B cell (primary cell): ENCODE measurements around the gene EPB41L2. TPM values are rescaled to one million over a fixed set of nuclear protein-coding genes. Genes with fewer than 3 reads are reported as not detected.

ENCODE experiments used
- ATAC-seq: fragments of 200-7000 bp; cut with Tn5 transposase; one replicate; pipeline ENCODE4 v1.10.0; 2021; ENCODE audit warnings: low read depth, mild to moderate bottlenecking, moderate number of reproducible peaks, moderate library complexity
- CTCF ChIA-PET: fragments of 350-600 bp; sonication (Branson Sonifier 250); formaldehyde crosslinking; loops from one replicate; lab custom pipeline; 2021; ENCODE audit warnings: antibody characterized with exemption, inconsistent platforms; lab: Charles Lee
- POLR2A ChIA-PET: fragments of 350-600 bp; sonication (Branson Sonifier 250); formaldehyde crosslinking; loops from one replicate; lab custom pipeline; 2021; ENCODE audit warnings: antibody characterized with exemption; lab: Charles Lee
- DNase-seq: peaks from one replicate; pipeline ENCODE4 v3.0.0; 2013
- H2AFZ ChIP-seq: 2 replicates; pipeline ENCODE4 v1.6.1; 2012; ENCODE audit warnings: mild to moderate bottlenecking, low read depth, low read length; ENCODE audit not compliant: insufficient read depth, poor library complexity, severe bottlenecking
- H3K27ac ChIP-seq, 2 donors: 1 replicate in 1 of 2; 2 replicates in 1 of 2; pipeline ENCODE4 v1.5.1; 2012 to 2013; ENCODE audit warnings: low read length in 2 of 2, mild to moderate bottlenecking in 2 of 2, moderate library complexity in 1 of 2
- H3K27me3 ChIP-seq, 4 experiments: fragments of 200-600 bp in 1 of 4; sonication (generic) in 1 of 4; replicated peaks in 1 of 4; 1 replicate in 2 of 4; 2 replicates in 2 of 4; pipeline versions ENCODE4 v1.6.1 to v1.7.0; 2013 to 2016; ENCODE audit warnings: low read length in 3 of 4, mild to moderate bottlenecking in 2 of 4, mixed read lengths in 1 of 4, moderate library complexity in 1 of 4; ENCODE audit not compliant: insufficient read depth in 4 of 4, control insufficient read depth in 3 of 4; ENCODE audit errors: control extremely low read depth in 1 of 4
- H3K36me3 ChIP-seq, 2 experiments: replicated peaks in 1 of 2; 1 replicate in 1 of 2; 2 replicates in 1 of 2; pipeline versions ENCODE4 v1.6.1 to v1.7.1; 2013; ENCODE audit warnings: low read length in 1 of 2; ENCODE audit not compliant: insufficient read depth in 2 of 2, control insufficient read depth in 1 of 2; ENCODE audit errors: control extremely low read depth in 1 of 2, extremely low read depth in 1 of 2
- H3K4me1 ChIP-seq, 2 donors: fragments of 200-600 bp in 1 of 2; sonication (generic) in 1 of 2; 1 replicate in 1 of 2; 2 replicates in 1 of 2; pipeline versions ENCODE4 v1.5.1 to v1.6.1; 2013 to 2017; ENCODE audit warnings: low read length in 2 of 2; ENCODE audit not compliant: control insufficient read depth in 2 of 2, insufficient read depth in 2 of 2
- H3K4me2 ChIP-seq: replicated peaks from 2 replicates; pipeline ENCODE3; 2012; ENCODE audit warnings: mild to moderate bottlenecking, low read depth, low read length; ENCODE audit not compliant: poor library complexity, severe bottlenecking
- H3K4me3 ChIP-seq, 5 experiments: fragments of 200-600 bp in 1 of 5; sonication (generic) in 1 of 5; 1 replicate in 3 of 5; 2 replicates in 2 of 5; pipeline versions ENCODE4 v1.5.1 to v1.7.0; 2011 to 2016; ENCODE audit warnings: low read length in 4 of 5, mild to moderate bottlenecking in 4 of 5, low read depth in 2 of 5, control low read depth in 1 of 5, moderate library complexity in 1 of 5; ENCODE audit not compliant: insufficient read depth in 1 of 5; ENCODE audit errors: control extremely low read depth in 1 of 5, extremely low read depth in 1 of 5
- H3K79me2 ChIP-seq: fragments of 200-600 bp; sonication (generic); one replicate; pipeline ENCODE4 v1.6.0; 2016; ENCODE audit warnings: low read length; ENCODE audit not compliant: control insufficient read depth, insufficient read depth
- H3K9ac ChIP-seq: fragments of 200-600 bp; sonication (generic); 2 replicates; pipeline ENCODE4 v1.6.1; 2017; ENCODE audit warnings: mild to moderate bottlenecking, low read length, moderate library complexity
- H3K9me3 ChIP-seq, 3 donors: one replicate each; pipeline versions ENCODE4 v1.6.1 to v1.7.1; 2013; ENCODE audit warnings: low read length in 2 of 3; ENCODE audit not compliant: control insufficient read depth in 2 of 3, insufficient read depth in 1 of 3; ENCODE audit errors: control extremely low read depth in 1 of 3
- H4K20me1 ChIP-seq: 2 replicates; pipeline ENCODE4 v1.6.0; 2012; ENCODE audit warnings: mild to moderate bottlenecking, low read length; ENCODE audit not compliant: insufficient read depth, control insufficient read depth, poor library complexity, severe bottlenecking
- H3K27ac Mint-ChIP-seq: one replicate; pipeline ENCODE4 v1.8.0; 2021; ENCODE audit warnings: mixed read lengths
- H3K27me3 Mint-ChIP-seq: one replicate; pipeline ENCODE4 v1.8.0; 2021; ENCODE audit warnings: mixed read lengths
- H3K4me1 Mint-ChIP-seq: one replicate; pipeline ENCODE4 v1.8.0; 2021; ENCODE audit warnings: mixed read lengths
- H3K4me3 Mint-ChIP-seq: one replicate; pipeline ENCODE4 v1.8.0; 2021; ENCODE audit warnings: mixed read lengths
- H3K9me3 Mint-ChIP-seq: one replicate; pipeline ENCODE4 v1.8.0; 2022; ENCODE audit warnings: mixed read lengths; ENCODE audit not compliant: insufficient read depth
- CTCF ChIP-seq: fragments of 200-600 bp; IDR thresholded peaks from one replicate; pipeline ENCODE4 v1.8.0; 2022; ENCODE audit warnings: antibody characterized with exemption, mild to moderate bottlenecking
- EZH2 ChIP-seq: IDR thresholded peaks from 2 replicates; pipeline ENCODE4 v1.6.1; 2012; ENCODE audit warnings: borderline replicate concordance, low read depth, mild to moderate bottlenecking, moderate library complexity, low read length; ENCODE audit not compliant: insufficient read depth, poor library complexity, severe bottlenecking
- WGBS: methylation state at CpG from one replicate; pipeline ENCODE4 v1.1.5; 2013; ENCODE audit warnings: missing lambda C conversion rate; ENCODE audit not compliant: insufficient coverage; 5-methylcytosine and 5-hydroxymethylcytosine counted together
- intact Hi-C: fragments of 100-400 bp; cut with micrococcal nuclease; formaldehyde crosslinking; loops from one replicate; pipeline ENCODE4 v1.10.0; 2022
- polyA plus RNA-seq: library from polyadenylated mRNA; depleted of rRNA; stranded (reverse); fragments of >200 nt; gene quantifications from 2 replicates; pipeline ENCODE4 v1.2.3, GENCODE V29; 2012
- total RNA-seq, 2 donors: library from RNA; stranded (reverse); fragments of 120-200 nt in 1 of 2; gene quantifications; 1 replicate in 1 of 2; 2 replicates in 1 of 2; pipeline versions ENCODE4 v1.2.3 to v1.2.4, GENCODE V29; 2013 to 2022

Gene EPB41L2
- total and polyA plus RNA-seq, 2 donors (not counting 1 experiment from before 2014, with no cell fraction given), result 17.8 to 61.0 TPM

GRCh38 chr6:130947464-130947863 lies 115.6 kb downstream of the EPB41L2 start:
- no peak overlapping the region for H3K4me3 ChIP-seq
- H3K27ac Mint-ChIP-seq, result no peak overlapping the region
- 100% methylated on average over 2 of the region's 4 CpGs for WGBS
- H3K27ac ChIP-seq, result no peak overlapping the region
- H2AFZ ChIP-seq, result no peak overlapping the region
- no peak overlapping the region for H3K9ac ChIP-seq
- ChIA-PET POLR2A (no interaction called here), CTCF (interaction anchor here (1.1 kb wide), 1 partner anchor 18 kb away, joined by 3 read pairs; no protein-coding TSS in a partner anchor)
- H3K27me3 Mint-ChIP-seq, result no peaks in the 10 kb centered on the region
- DNase-seq (no peak), ATAC-seq (no peak)
- H3K4me1 ChIP-seq, result peaks cover 0 to 2% of the 10 kb centered on the region in 2 donors
- H3K79me2 ChIP-seq, result no peaks in the 10 kb centered on the region
- intact Hi-C loops, result no loop called here
- H3K36me3 ChIP-seq, result no peaks in the 10 kb centered on the region
- H3K9me3 Mint-ChIP-seq, result no peaks in the 10 kb centered on the region
- no peaks in the 10 kb centered on the region for H3K27me3 ChIP-seq
- no peak overlapping the region for H3K4me2 ChIP-seq
- H3K4me1 Mint-ChIP-seq, result peaks cover 14% of the 10 kb centered on the region
- TF ChIP-seq CTCF (no peak), EZH2 (no peak)
- no peak overlapping the region for H3K4me3 Mint-ChIP-seq
- H4K20me1 ChIP-seq, result no peaks in the 10 kb centered on the region
- H3K9me3 ChIP-seq, result peaks cover 0 to 2% (median 0%) of the 10 kb centered on the region in 3 donors

GRCh38 chr6:130946076-130946475 lies 117.0 kb downstream of the EPB41L2 start:
- CTCF ChIA-PET, result no interaction called here
- Histone ChIP-seq H3K27me3 (no peaks in the 10 kb centered on the region), H4K20me1 (no peaks in the 10 kb centered on the region), H3K4me3 (no peak overlapping the region), H3K4me1 (peaks cover 0 to 2% of the 10 kb centered on the region in 2 donors), H2AFZ (no peak overlapping the region), H3K9me3 (no peaks in the 10 kb centered on the region), H3K4me2 (no peak overlapping the region), H3K79me2 (no peaks in the 10 kb centered on the region), H3K36me3 (no peaks in the 10 kb centered on the region), H3K9ac (no peak overlapping the region), H3K27ac (no peak overlapping the region)
- no peaks in the 10 kb centered on the region for H3K9me3 Mint-ChIP-seq
- peaks cover 14% of the 10 kb centered on the region for H3K4me1 Mint-ChIP-seq
- ATAC-seq, result no peak
- intact Hi-C loops, result no loop called here
- WGBS, result no CpG with 5 or more reads among the region's 2 CpGs
- DNase-seq, result no peak
- POLR2A ChIA-PET, result no interaction called here
- H3K27me3 Mint-ChIP-seq, result no peaks in the 10 kb centered on the region
- no peak overlapping the region for H3K27ac Mint-ChIP-seq
- no peak overlapping the region for H3K4me3 Mint-ChIP-seq
- TF ChIP-seq CTCF (no peak), EZH2 (no peak)
